ENCODE measurements around the gene GDPD5.

GRCh38 chr11:75428989-75429640 lies 96.6 kb downstream of the GDPD5 start:
- TF ChIP-seq CTCF (IDR thresholded peaks at IDR 0.05) (no peak), POLR2AphosphoS5 (IDR thresholded peaks at IDR 0.05) (no peak)

Data from stomach (tissue), 4 donors.